NCI-H526 (cell line): ENCODE data around the gene AP3B1.

ENCODE experiments used
- DNase-seq, 2 experiments: peaks; one replicate each; lab custom pipeline; 2025; lab: John Stamatoyannopoulos, UW

The AP3B1 gene

DNA sequence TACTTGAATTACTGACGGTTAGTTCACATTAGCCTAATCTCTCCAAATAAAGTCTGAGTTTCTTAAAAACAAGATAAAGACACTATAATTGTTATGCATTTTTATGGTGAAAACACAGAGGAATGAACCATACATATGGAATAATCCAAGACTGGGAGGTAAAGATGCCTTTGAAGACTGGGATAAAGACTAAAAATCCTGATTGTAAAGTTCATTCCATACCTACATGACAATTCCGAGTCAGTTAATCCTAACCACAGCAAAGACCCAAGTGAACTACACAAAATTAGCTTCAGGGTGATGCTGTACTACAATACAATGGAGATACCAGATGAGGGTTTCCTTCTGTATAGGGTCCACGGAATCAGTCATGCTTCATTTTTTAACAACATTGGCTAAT is 6.3 kb downstream of the AP3B1 start:
- no peak for DNase-seq

DNA sequence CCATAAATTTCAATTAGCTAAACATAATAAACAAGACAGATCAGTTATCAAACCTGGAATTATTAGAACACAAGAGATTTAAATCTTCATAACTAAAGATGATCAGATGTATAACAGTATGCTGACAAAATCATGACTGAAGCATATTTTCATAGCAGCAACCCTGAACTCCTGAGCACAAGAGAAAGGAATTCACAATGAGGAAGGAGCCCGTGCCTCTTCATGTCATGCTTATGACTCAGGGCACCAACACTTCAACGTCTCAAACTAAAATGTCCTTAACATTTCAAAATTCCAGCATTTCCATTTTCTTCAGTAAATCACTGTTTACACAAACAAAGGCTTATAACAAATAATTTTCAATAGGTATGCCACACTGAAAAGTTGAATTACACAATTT is 6.7 kb downstream of the AP3B1 start:
- DNase-seq, result no peak

DNA sequence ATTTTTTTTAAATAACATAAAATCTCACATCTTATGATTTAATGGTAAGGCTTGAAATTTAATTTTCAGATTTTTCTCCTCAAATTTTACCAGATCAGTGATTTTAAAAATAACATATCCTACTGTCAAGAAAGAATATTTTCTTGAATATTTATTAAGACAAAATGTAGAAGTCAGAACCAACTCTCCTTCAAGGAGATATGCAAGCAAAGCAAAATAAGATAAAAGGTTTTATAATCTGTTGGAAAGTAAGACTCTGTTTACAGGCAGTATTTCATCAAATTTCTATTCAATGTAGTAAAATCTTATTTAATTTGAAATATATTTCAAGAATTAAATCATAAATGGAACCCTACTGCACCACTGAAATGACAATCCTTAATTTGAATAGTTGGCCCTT is 7.3 kb downstream of the AP3B1 start:
- no peak for DNase-seq

DNA sequence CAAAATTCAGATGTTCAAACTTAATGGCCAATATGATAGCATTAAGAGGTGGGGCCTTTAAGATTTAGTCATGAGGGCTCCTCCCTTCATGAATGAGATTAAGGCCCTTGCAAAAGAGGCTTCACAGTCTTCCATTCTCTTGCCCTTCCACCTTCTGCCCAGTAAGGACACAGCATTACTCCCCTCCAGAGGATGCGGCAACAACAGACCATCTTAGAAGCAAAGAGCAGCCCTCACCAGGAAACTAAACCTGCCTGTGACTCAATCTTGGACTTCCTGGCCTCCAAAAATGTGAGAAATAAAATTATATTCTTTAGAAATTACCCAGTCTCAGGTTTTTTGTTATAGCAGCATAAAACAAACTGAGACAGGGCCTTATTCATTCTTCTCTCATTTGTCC is 8.2 kb downstream of the AP3B1 start:
- no peak for DNase-seq

DNA sequence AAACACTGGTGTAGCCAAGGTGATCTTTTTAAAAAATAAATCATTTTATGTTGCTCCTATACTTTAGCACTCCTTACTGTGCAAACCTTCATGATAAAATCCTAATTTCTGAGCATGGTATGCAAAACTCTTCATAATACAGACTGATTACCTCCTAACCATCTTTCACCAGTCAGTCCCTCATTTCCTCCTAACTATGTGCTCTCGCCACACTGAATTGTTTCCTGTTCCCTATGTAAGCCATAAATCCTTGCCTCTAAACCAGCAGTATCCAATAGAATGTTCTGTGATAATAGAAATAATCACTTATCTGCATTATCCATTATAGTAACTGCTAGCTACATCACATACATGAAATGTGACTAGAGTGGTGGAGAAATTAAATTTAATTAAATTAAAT is 10.7 kb downstream of the AP3B1 start:
- no peak for DNase-seq

DNA sequence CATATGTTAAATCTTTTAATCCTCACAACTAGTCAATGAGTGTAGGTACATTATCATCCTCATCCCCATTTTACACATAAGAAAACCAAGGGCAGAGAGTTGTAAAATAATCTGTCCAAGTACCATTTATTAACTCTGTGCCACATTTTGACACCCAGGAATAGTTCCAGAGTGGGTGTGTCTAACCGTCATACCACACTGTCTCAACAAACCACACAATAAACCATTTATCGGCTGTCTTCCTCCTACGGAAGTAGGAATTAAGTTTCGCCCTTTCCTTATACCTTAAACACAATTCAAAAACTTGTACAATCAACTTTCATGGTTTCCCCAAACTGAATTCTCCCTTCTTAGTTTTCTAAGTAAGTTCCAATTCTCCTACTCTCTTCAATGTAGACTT is 11.4 kb downstream of the AP3B1 start:
- no peak for DNase-seq

DNA sequence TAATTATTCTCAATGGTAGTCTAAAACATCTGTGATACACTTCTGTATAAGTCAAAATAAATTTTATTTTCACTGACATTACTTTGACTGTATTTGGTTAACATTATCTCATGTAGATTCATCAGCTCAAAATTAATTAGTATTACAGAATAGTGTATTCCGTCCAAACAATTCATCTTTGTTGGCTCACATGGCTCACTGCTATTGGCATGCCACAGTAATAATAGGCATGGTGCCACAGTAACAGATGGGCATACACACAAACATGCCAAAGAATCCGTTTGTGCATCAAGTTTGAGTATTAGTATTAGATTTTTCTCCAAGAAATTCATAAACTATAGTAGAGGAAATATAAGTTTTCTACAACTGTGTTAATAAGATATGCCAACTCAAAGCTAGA is 14.2 kb downstream of the AP3B1 start:
- DNase-seq, result no peak

DNA sequence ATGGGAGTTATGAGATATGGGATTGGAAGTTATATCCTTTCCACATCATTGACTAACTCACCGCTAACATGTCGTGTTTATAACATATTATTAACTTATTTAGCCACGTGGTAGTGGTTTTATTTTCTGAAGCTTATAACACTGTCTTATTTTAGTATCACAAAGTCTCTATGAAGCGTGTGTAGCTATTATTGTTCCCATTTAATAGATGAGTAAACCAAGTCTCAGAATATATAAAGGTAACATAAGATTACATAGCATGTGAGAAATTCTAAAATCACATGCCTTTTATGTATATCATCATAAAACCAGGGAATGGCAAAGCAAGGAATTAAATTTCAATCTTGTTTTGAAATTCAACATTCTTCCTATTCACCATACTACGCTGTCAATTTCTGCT is 15.3 kb downstream of the AP3B1 start:
- DNase-seq, result no peak

DNA sequence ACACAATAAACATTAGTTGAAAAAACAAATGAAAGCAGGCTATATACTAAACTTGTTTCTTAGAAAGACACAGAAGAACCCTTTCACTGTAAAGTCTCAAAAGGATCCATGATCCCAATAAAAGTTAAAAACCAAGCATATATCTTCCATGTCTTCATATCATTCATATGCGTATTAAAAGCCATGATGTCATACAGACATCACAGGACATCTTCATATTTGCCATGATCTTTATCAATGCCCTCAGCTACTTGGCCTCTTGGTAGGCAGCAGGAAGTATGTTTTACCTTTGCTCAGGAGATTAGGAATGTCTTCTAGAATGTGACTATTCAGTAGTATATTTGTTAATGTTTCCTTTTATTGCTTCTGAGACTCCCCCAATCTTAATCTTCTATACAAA is 16.8 kb downstream of the AP3B1 start:
- no peak for DNase-seq

DNA sequence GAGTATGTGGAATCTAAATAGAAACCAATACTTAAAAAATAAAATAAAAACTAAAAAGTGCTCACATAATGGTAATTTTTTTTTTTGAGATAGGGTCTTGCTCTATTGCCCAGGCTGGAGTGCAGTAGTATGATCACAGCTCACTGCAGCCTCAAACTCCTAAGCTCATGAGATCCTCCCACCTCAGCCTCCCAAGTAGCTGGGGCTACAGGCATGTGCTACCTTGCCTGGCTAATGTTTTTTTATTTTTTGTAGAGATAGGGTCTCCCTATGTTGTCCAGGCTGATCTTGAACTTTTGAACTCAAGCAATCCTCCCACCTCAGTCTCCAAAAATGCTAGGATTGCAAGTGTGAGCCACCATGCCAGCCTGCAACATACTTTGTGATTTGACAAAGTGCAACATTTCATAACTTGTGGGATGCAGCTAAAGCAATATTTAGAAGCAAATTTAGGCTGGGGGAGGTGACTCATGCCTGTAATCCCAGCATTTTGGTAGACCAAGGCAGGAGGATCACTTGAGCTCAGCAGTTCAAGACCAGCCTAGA is 18.4 kb downstream of the AP3B1 start:
- DNase-seq, result no peak

DNA sequence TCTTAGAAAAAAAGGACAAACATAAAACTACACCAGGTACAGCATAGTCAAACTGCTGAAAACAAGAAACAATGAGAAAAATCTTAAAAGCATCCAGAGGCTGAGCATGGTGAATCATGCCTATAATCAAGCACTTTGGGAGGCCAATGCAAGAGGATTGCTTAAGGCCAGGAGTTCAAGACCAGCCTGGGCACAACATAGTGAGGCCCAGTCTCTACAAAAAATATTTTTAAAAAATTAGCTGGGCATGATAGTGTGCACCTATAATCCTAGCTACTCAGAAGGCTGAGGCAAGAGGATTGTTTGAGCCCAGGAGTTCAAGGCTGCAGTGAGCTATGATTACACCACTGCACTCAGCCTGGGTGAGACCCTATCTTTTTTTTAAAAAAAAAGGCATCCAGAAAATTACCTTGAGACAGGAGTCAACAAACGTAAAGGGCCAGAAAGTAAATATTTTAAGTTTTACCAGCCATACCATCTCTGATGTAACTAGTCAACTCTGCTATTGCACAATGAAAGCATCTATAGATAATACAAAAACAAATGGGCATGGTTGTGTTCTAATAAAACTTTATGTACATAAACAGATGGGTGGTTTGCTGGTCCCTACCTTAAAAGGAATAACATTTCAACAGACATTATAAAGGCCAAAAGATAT is 19.8 kb downstream of the AP3B1 start:
- no peak for DNase-seq

DNA sequence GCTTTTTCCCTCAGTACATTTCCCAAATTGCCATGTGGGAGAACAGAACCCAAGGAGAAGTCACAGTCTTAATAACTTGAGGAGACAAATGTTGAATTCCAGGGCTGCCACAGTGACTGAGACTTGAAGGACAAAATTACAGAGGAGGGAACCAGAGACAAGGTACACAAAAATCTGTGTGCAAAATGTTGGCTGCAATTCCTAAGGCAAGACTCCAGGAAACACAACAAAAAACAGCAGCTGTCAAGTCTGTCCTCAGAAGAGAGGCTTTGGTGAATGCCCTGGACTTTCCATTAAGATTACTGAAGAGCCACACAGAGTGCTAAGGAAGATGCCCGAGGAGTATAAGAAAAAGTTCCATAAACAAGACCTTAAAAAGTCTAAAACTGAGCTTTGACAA is 21.1 kb downstream of the AP3B1 start:
- no peak for DNase-seq

DNA sequence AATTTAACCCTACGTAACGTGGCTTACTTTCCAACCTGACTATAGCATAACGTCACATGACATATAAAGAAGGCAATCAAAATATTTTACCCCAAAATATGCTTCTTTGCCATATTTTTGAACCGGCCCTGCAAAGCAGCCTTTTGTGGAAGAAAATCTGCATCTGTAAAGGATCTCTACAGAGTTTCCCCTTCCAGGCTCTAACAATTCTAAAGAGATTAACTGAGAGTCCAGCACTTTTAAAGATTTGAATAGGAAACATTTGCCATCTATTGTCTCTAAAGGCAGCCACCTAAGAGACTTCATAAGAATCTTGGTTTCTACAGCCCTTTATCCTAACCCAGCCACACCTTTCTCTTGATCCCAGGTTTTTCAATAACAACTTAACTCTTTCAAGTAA is 22.7 kb downstream of the AP3B1 start:
- no peak for DNase-seq

DNA sequence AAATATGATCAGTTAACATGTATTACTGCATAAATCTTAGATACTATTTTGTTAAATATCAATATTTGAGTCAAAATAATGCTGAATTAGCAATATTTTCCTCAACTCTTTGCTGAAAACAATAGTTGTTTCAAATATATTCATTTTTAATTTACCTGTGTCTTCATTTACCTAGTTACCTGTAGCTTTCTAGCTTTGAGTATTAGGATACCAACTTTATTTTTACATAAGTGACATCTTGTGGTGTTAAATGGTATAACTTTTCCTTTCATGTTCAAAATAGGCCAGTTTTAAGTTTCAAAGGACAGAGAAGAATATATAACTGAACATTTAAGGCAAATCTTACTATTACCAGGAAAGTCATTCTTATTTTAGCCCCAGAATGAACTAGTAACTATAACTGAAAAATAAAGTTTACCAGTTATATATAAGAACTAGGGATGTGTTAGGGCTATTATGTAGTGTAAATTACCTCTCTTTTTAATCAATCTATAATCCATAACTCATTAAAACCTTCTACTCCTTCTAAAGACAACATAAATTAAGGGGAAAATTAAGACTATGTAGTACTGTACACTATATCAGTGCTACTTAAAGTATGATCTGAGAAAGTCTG is 25.3 kb downstream of the AP3B1 start:
- peak in 1 of 2 experiments; percentile 7 for DNase-seq

DNA sequence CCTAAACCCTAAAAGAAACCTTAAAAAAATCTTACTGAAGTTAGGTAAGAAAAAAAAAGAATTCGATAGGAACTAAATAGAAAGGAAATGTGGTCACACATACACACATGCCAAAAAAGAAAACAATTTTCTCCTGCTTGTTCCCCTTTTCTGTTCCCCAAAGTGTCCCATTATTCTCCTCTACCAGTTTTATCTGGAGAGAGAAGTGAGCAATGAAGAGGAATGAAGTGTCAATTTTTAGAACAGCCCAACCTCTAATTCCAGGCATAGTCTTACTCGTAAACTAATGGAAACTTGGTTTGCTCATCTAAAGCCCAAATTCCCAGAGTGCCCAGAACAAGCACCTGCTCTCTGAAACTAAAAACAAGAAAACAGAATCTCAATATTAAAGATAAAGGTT is 26.1 kb downstream of the AP3B1 start:
- no peak for DNase-seq

DNA sequence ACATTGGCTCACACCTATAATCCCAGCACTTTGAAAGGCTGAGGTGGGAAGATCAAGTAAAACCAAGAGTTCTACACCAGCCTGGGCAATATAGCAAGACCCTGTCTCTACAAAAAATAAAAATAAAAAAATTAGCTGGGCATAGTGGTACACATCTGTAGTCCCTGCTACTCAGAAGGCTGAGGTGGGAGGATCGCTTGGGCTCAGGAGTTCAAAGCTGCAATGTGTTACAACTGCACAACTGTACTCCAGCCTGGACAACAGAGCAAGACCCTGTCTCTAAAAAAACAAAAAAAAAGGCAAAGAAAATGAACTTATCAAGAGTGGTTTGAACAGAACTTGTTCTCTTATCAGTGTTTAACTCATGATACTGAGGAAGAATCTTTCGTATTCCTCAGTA is 29.3 kb downstream of the AP3B1 start:
- no peak for DNase-seq

DNA sequence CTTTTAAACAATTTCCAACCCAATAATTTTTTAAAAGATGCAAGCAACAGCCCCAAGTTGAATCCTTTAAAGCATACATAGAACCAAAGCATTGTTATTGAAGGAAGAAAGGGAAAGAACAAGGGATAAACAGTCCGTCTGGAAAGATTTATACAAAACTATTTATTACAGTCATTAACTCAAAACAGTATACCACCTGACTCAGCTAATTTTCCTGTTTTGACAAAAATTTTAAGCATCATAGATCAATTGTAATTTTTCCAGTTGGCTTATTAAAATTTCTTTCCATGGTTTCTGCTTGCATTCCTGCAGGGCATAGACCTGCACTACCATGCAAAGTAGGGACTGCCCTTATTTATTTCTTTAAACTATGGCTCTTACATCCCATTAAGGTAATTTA is 29.9 kb downstream of the AP3B1 start:
- no peak for DNase-seq

DNA sequence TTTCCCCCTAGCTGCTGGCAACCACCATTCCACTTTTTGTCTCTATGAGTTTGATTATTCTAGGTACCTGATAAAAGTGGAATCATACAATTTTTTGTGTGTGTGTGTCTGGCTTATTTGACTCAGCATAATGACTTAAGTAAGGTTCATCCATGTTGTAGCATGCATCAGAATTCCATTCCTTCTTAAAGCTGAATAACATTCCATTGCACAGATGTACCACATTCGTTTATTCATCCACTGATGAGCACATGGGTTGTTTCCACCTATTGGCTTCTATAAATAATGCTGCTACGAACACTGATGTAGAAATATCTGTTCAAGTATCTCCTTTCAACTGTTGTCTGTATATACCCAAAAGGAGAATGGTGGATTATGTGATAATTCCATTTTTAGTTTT is 33.7 kb downstream of the AP3B1 start:
- DNase-seq, result no peak

DNA sequence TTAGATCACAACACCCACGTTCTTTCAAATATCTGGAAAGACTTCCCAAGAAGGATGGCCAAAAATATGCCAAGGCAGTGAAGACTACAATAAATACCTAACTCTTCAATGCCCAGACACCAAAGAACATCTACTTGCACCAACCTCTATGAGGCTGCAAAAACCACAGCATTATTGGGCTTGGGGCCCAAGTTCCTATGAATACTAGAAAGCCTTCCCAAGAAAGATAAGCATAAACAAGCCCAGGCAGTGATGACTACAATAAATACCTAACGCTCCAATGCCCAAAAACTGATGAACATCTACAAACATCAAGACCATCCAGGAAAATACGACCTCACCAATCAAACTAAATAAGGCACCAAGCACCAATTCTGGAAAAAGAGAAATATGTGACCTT is 41.3 kb downstream of the AP3B1 start:
- DNase-seq, result no peak

DNA sequence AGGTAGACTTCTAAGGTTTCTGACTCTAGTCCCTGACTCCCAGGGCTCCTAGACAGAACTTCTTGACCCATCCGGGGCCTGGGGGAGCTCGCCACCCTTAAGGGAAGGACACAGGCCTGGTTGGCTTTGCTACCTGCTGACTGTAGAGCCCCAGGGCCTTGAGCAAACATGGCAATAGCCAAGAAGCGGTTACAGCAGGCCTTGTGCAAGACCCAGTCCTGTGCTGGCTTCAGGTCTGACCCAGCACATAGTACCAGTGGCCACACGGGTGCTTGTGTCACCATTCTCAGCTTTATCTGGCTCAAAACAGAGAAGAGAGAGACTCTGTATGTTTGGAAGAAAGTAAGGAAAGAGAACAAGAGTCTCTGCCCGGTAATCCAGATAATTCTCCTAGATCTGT is 41.8 kb downstream of the AP3B1 start:
- DNase-seq, result no peak

DNA sequence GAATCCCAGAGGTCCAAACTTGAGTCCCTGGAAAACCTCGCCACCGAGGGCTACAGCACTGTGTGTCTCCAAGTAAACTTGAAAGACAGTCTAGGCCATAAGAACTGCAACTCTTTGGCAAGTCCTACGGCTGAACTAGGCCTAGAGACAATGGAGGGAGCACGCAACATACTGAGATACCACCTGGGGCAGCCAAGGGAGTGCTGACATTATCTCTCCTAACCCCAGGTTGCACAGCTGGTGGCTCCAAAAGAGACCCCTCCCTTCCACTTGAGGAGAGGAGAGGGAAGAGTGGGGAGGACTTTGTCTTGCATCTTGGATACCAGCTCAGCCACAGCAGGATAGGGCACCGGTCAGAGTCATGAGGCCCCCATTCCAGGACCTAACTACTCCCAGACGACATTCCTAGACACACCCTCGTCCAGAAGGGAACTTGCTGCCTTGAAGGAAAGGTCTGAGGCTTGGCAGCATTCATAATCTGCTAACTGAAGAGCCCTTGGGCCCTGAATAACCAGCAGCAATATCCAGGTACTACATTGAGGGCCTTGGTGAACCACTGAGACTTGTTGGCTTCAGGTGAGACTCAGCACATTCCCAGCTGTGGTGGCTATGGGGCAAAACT is 42.7 kb downstream of the AP3B1 start:
- DNase-seq, result no peak

DNA sequence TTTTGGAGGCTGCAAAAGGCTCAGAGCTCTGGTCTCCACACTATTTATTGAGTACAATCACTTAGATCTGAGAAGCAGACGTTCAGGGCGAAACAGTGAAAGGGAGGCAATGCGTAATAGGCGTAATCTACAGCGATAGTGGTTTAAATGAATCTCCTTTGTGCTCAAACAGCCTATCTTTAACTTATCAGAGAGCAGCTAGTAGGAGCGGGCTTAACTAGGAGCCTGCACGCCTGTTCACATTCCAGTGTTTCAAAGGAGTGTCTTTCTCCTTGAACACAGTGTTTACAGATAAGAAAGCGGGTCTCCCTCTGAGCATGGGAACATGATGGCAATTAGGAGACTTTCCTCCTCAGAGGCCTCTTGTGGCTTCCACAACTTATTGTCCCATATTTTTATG is 49.4 kb downstream of the AP3B1 start:
- DNase-seq, result no peak

DNA sequence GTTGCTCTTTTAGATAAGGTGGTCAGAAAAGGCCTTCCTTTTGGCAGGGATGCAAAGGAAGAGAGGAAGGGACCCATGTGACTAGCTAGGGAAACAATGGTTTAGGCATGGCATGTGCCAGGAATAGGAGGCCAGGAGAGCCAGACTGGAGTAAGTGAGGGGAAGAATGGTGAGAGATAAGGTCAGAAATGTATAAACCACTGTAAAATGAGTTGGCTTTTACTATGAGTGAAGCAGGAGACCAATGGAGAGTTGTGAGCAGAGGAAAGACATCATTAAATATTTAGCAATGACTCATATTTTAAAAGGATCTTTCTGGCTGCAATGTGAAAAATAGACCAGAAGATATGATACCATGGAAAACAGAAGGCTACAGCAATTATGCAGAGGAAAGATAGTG is 50.9 kb downstream of the AP3B1 start:
- DNase-seq, result no peak

DNA sequence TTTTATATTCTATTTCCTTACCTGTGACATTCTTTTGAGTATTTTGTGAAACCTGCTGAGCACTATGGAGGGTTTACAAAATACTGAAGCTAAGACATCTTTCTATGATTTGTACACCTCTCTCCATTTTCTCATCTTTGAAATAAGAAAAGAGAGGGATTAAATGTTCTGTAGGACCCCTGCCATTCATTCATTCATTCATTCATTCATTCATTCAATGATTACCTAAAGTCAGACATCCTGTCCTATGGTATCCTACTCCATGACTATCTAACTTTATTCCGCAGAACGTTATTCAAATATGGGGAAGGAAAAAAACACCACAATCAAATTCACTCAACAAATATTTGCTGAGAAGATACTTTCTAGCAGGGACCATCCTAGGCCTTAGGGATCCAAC is 51.4 kb downstream of the AP3B1 start:
- DNase-seq, result no peak
